Aorta (tissue), 5 donors: ENCODE measurements around the gene CEP295NL. TPM values are rescaled to one million over a fixed set of nuclear protein-coding genes. Genes with fewer than 3 reads are reported as not detected.
A peak's percentile ranks its signal among the peaks of the same experiment; 100 is the strongest.
"Not testable (repeated sequence)": the region's sequence is repeated elsewhere in the genome, so short reads cannot be mapped to it uniquely, and the experiment has no call there.

Experiments
- ATAC-seq: fragments of 200-7000 bp; cut with Tn5 transposase; one replicate; pipeline ENCODE4 v1.9.1; 2022; ENCODE audit warnings: moderate library complexity; ENCODE audit not compliant: low FRiP score
- DNase-seq, 2 donors: peaks; one replicate each; pipeline ENCODE4 v3.0.0-alpha.2; 2020
- H3K27ac ChIP-seq, 2 donors: one replicate each; pipeline ENCODE4 v1.5.1; 2013; ENCODE audit warnings: low read length in 2 of 2, mild to moderate bottlenecking in 2 of 2, moderate library complexity in 2 of 2, control low read depth in 1 of 2, inconsistent platforms in 1 of 2, low read depth in 1 of 2
- H3K27me3 ChIP-seq, 2 donors: one replicate each; pipeline ENCODE4 v1.6.1; 2013; ENCODE audit warnings: control low read depth in 1 of 2, low read length in 1 of 2, mild to moderate bottlenecking in 1 of 2, moderate library complexity in 1 of 2; ENCODE audit not compliant: insufficient read depth in 2 of 2, control insufficient read depth in 1 of 2
- H3K36me3 ChIP-seq, 2 donors: one replicate each; pipeline ENCODE4 v1.6.1; 2013; ENCODE audit warnings: control low read depth in 1 of 2, low read length in 1 of 2, mild to moderate bottlenecking in 1 of 2; ENCODE audit not compliant: insufficient read depth in 2 of 2, control insufficient read depth in 1 of 2
- H3K4me1 ChIP-seq, 2 donors: one replicate each; pipeline ENCODE4 v1.6.1; 2013; ENCODE audit warnings: low read length in 2 of 2, control low read depth in 1 of 2, mild to moderate bottlenecking in 1 of 2, moderate library complexity in 1 of 2; ENCODE audit not compliant: insufficient read depth in 2 of 2, control insufficient read depth in 1 of 2
- H3K4me3 ChIP-seq, 2 donors: one replicate each; pipeline ENCODE4 v1.5.1; 2013; ENCODE audit warnings: low read length in 2 of 2, control low read depth in 1 of 2, mild to moderate bottlenecking in 1 of 2
- H3K9me3 ChIP-seq: one replicate; pipeline ENCODE4 v1.6.1; 2013; ENCODE audit warnings: mild to moderate bottlenecking, low read length; ENCODE audit not compliant: control insufficient read depth
- WGBS, 2 donors: extraction: QIAGEN DNeasy Blood & Tissue Kit; methylation state at CpG; one replicate each; pipeline ENCODE4 v1.1.7; 2013; 5-methylcytosine and 5-hydroxymethylcytosine counted together
- intact Hi-C, 2 donors: fragments of 100-400 bp; cut with DNase I; formaldehyde crosslinking; loops; one replicate each; pipeline versions ENCODE4 v1.14.2 to v1.15.0; 2022
- polyA plus RNA-seq, 2 donors: library from polyadenylated mRNA; stranded (reverse); fragments of 200-250 nt; gene quantifications; one replicate each; pipeline ENCODE4 v1.2.3, GENCODE V29; 2013
- total RNA-seq, 2 donors: library from RNA; stranded (reverse); fragmentation: NEBNext Ultra II Directional; extraction: Animal tissue kit (Norgen Biotek cat#: 25700); gene quantifications; one replicate each; pipeline ENCODE4 v1.2.1, GENCODE V29; 2021
- donor health status: healthy with polysubstance abuse.
- donor health status: Bipolar disorder and iron deficiency.
- donor health status: DM: no; HTN: no; CAD: no.
- donor health status: DM: no; HTN: no; CAD: no.
- donor health status: DM: yes; HTN: yes; CAD: no.

Gene CEP295NL
- total and polyA plus RNA-seq, 4 donors: 0.25 to 13.9 (median 5.4) TPM

GRCh38 chr17:78893684-78894083 is 9.3 kb downstream of the CEP295NL start:
- Histone ChIP-seq H3K4me3 (no peak overlapping the region), H3K27ac (no peak overlapping the region), H3K9me3 (no peaks in the 10 kb centered on the region), H3K4me1 (peaks cover 0 to 2% of the 10 kb centered on the region in 2 donors), H3K36me3 (peaks cover 0 to 1% of the 10 kb centered on the region in 2 donors), H3K27me3 (no peaks in the 10 kb centered on the region)
- intact Hi-C loops: no loop called here
- WGBS, 2 donors: 1 to 7% methylated on average over 4 of the region's 4 CpGs
- ATAC-seq: no peak
- DNase-seq: no peak

GRCh38 chr17:78892936-78893379 is 10.0 kb downstream of the CEP295NL start:
- Histone ChIP-seq H3K27me3 (no peaks in the 10 kb centered on the region), H3K9me3 (no peaks in the 10 kb centered on the region), H3K27ac (no peak overlapping the region), H3K4me3 (no peak overlapping the region), H3K36me3 (peaks cover 0 to 1% of the 10 kb centered on the region in 2 donors), H3K4me1 (peaks cover 0 to 1% of the 10 kb centered on the region in 2 donors)
- intact Hi-C loops: no loop called here
- DNase-seq (no peak), ATAC-seq (no peak)
- WGBS, 2 donors: 81 to 86% methylated on average over 6 of the region's 6 CpGs

- DNase-seq (no peak), ATAC-seq (no peak)
- Histone ChIP-seq H3K36me3 (peaks cover 0 to 1% of the 10 kb centered on the region in 2 donors), H3K27ac (no peak overlapping the region), H3K27me3 (no peaks in the 10 kb centered on the region), H3K4me1 (no peaks in the 10 kb centered on the region), H3K9me3 (no peaks in the 10 kb centered on the region), H3K4me3 (no peak overlapping the region)
- WGBS, 2 donors: 45 to 50% methylated on average over 5 of the region's 5 CpGs
- intact Hi-C loops: no loop called here
Observed at GRCh38 chr17:78892520-78892919, 10.5 kb downstream of the CEP295NL start.

- no peak overlapping the region for H3K27ac ChIP-seq
- DNase-seq (no peak), ATAC-seq (no peak)
- intact Hi-C loops: no loop called here
- peaks cover 0 to 1% of the 10 kb centered on the region in 2 donors for H3K36me3 ChIP-seq
- no peak overlapping the region for H3K4me3 ChIP-seq
- no peaks in the 10 kb centered on the region for H3K27me3 ChIP-seq
- WGBS, 2 donors: 67 to 72% methylated on average over 14 of the region's 14 CpGs
- no peaks in the 10 kb centered on the region for H3K9me3 ChIP-seq
- no peaks in the 10 kb centered on the region for H3K4me1 ChIP-seq
Observed at GRCh38 chr17:78892062-78892456, 10.9 kb downstream of the CEP295NL start.

GRCh38 chr17:78891406-78892061 is 11.5 kb downstream of the CEP295NL start:
- no peaks in the 10 kb centered on the region for H3K27me3 ChIP-seq
- ATAC-seq: no peak

GRCh38 chr17:78890498-78890897 is 12.5 kb downstream of the CEP295NL start:
- H3K27ac ChIP-seq: no peak overlapping the region
- ATAC-seq (no peak), DNase-seq (peak in 1 of 2 donors; percentile 91)
- H3K4me3 ChIP-seq: no peak overlapping the region
- intact Hi-C loops: no loop called here
- peaks cover 0 to 1% of the 10 kb centered on the region in 2 donors for H3K36me3 ChIP-seq
- H3K4me1 ChIP-seq: no peaks in the 10 kb centered on the region
- H3K9me3 ChIP-seq: no peaks in the 10 kb centered on the region
- H3K27me3 ChIP-seq: no peaks in the 10 kb centered on the region
- 80 to 85% methylated on average over 16 of the region's 16 CpGs for WGBS, 2 donors

More at GRCh38 chr17:78891406-78892061, 11.5 kb downstream of the CEP295NL start:
- Histone ChIP-seq H3K4me1 (no peaks in the 10 kb centered on the region), H3K27ac (no peak overlapping the region), H3K36me3 (peaks cover 0 to 1% of the 10 kb centered on the region in 2 donors), H3K9me3 (no peaks in the 10 kb centered on the region), H3K4me3 (no peak overlapping the region)
- intact Hi-C loops: no loop called here
- WGBS, 2 donors: 78 to 80% methylated on average over 21 of the region's 21 CpGs
- DNase-seq: peak in 1 of 2 donors; percentile 72

GRCh38 chr17:78890096-78890495 is 12.9 kb downstream of the CEP295NL start:
- H3K4me3 ChIP-seq, H3K27ac ChIP-seq, H3K4me1 ChIP-seq, H3K36me3 ChIP-seq, H3K27me3 ChIP-seq, DNase-seq, H3K9me3 ChIP-seq, intact Hi-C loops, ATAC-seq: not testable (repeated sequence)
- 86 to 88% methylated on average over 10 to 11 of the region's 11 CpGs for WGBS, 2 donors

GRCh38 chr17:78889531-78889930 is 13.5 kb downstream of the CEP295NL start:
- ATAC-seq: no peak
- H3K27me3 ChIP-seq: no peaks in the 10 kb centered on the region
- WGBS, 2 donors: 45 to 56% methylated on average over 8 of the region's 8 CpGs
- DNase-seq: no peak
- no peak overlapping the region for H3K27ac ChIP-seq
- intact Hi-C loops: no loop called here
- no peaks in the 10 kb centered on the region for H3K4me1 ChIP-seq
- H3K4me3 ChIP-seq: no peak overlapping the region
- no peaks in the 10 kb centered on the region for H3K9me3 ChIP-seq
- peaks cover 0 to 1% of the 10 kb centered on the region in 2 donors for H3K36me3 ChIP-seq

GRCh38 chr17:78888941-78889518 is 14.0 kb downstream of the CEP295NL start:
- ATAC-seq (no peak), DNase-seq (no peak)
- no peaks in the 10 kb centered on the region for H3K9me3 ChIP-seq
- WGBS, 2 donors: 64 to 71% methylated on average over 10 of the region's 10 CpGs
- H3K4me1 ChIP-seq: no peaks in the 10 kb centered on the region
- H3K36me3 ChIP-seq: peaks cover 0 to 1% of the 10 kb centered on the region in 2 donors
- intact Hi-C loops: no loop called here
- no peak overlapping the region for H3K4me3 ChIP-seq
- no peak overlapping the region for H3K27ac ChIP-seq
- H3K27me3 ChIP-seq: no peaks in the 10 kb centered on the region
